ENCODE results near the gene ASIP. TPM values are rescaled to one million over a fixed set of nuclear protein-coding genes. Genes with fewer than 3 reads are reported as not detected.
"Not testable (repeated sequence)": the region's sequence is repeated elsewhere in the genome, so short reads cannot be mapped to it uniquely, and the experiment has no call there.

Gene ASIP
- total RNA-seq, 1 donor from 2014 or later: not detected

GRCh38 chr20:34233687-34234086 is 7.5 kb upstream of the ASIP start:
- DNase-seq (ENCODE audit: low read depth, low spot score): no peak
- no peak for TF ChIP-seq CTCF (conservative IDR thresholded peaks at IDR 0.05)
- Mint-ChIP-seq H3K27ac (ENCODE audit: unreplicated experiment) (no peak overlapping the region), H3K4me3 (no peak overlapping the region), H3K9me3 (peaks cover 23% of the 10 kb centered on the region), H3K4me1 (no peaks in the 10 kb centered on the region), H3K36me3 (ENCODE audit: low read depth) (peaks cover 9% of the 10 kb centered on the region), H3K27me3 (ENCODE audit: low read depth) (peaks cover 2% of the 10 kb centered on the region)

DNA sequence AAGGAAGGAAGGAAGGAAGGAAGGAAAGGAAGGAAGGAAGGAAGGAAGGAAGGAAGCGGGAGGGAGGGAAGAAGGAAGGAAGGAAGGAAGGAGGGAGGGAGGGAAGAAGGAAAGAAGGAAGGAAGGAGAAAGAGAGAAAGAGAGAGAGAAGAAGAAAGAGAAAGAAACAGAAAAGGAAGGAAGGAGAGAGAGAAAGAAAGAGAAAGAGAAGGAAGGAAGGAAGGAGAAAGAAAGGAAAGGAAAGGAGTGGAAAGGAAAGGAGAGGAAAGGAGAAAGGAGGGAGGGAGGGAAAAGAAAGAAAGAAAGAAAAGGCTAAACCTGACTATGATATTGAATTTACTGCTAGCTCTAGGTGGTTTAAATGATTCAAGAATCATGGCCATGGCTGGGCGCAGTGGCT is 5.3 kb upstream of the ASIP start:
- DNase-seq (ENCODE audit: low read depth, low spot score): no peak
- Mint-ChIP-seq H3K36me3 (ENCODE audit: low read depth) (peaks cover 15% of the 10 kb centered on the region), H3K27ac (ENCODE audit: unreplicated experiment) (no peak overlapping the region), H3K9me3 (peaks cover 26% of the 10 kb centered on the region), H3K27me3 (ENCODE audit: low read depth) (peaks cover 7% of the 10 kb centered on the region), H3K4me1 (no peaks in the 10 kb centered on the region), H3K4me3 (no peak overlapping the region)
- no peak for TF ChIP-seq CTCF (conservative IDR thresholded peaks at IDR 0.05)

DNA sequence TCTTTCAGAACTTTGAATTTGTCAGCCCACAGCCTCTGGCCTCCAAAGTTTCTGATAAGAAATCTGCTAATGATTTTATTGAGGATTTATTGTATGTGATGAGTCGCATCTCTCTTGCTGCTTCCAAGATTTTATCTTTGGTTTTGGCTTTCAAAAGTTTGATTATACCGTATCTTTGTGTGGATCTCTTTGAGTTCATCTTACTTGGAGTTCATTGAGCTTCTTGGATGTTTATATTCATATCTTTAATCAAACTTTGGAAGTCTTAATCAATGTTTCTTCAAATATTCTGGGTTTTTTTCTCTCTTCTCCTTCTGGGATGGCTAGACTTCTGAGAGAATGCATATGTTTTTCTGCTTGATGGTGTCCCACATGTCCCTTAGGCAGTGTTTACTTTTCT is 3.3 kb upstream of the ASIP start:
- peaks cover 7% of the 10 kb centered on the region for H3K27me3 Mint-ChIP-seq (ENCODE audit: low read depth)
- H3K4me3 Mint-ChIP-seq: no peak overlapping the region
- H3K36me3 Mint-ChIP-seq (ENCODE audit: low read depth): peaks cover 15% of the 10 kb centered on the region
- no peak for DNase-seq (ENCODE audit: low read depth, low spot score)
- no peak for TF ChIP-seq CTCF (conservative IDR thresholded peaks at IDR 0.05)
- H3K9me3 Mint-ChIP-seq: peaks cover 18% of the 10 kb centered on the region
- H3K4me1 Mint-ChIP-seq: peaks cover 9% of the 10 kb centered on the region
- no peak overlapping the region for H3K27ac Mint-ChIP-seq (ENCODE audit: unreplicated experiment)

GRCh38 chr20:34240121-34240520 is 1.1 kb upstream of the ASIP start:
- no peak for DNase-seq (ENCODE audit: low read depth, low spot score)

DNA sequence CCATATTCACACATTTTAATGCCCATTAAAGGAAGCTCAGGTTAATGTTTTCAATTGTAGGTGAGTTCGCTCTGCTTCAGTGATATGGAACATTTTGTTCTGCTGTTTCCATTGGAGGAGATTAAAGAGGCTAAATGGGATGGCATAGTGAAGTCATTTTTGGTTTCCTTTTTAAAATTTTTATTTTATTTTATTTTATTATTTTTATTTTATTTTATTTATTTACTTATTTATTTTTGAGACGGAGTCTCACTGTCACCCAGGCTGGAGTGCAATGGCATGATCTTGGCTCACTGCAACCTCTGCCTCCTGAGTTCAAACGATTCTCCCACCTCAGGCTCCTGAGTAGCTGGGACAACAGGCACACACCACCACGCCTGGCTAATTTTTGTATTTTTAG is 792 bp downstream of the ASIP start:
- Mint-ChIP-seq H3K4me1 (peaks cover 16% of the 10 kb centered on the region), H3K36me3 (ENCODE audit: low read depth) (peaks cover 15% of the 10 kb centered on the region), H3K9me3 (peaks cover 13% of the 10 kb centered on the region)
- H3K27ac Mint-ChIP-seq (ENCODE audit: unreplicated experiment); H3K4me3 Mint-ChIP-seq; H3K27me3 Mint-ChIP-seq (ENCODE audit: low read depth); DNase-seq (ENCODE audit: low read depth, low spot score): not testable (repeated sequence)

More at GRCh38 chr20:34240121-34240520, 1.1 kb upstream of the ASIP start:
- H3K4me3 Mint-ChIP-seq: no peak overlapping the region
- H3K9me3 Mint-ChIP-seq: peaks cover 16% of the 10 kb centered on the region
- H3K4me1 Mint-ChIP-seq: peaks cover 16% of the 10 kb centered on the region
- peaks cover 7% of the 10 kb centered on the region for H3K27me3 Mint-ChIP-seq (ENCODE audit: low read depth)
- TF ChIP-seq CTCF (conservative IDR thresholded peaks at IDR 0.05): no peak
- H3K36me3 Mint-ChIP-seq (ENCODE audit: low read depth): peaks cover 15% of the 10 kb centered on the region
- no peak overlapping the region for H3K27ac Mint-ChIP-seq (ENCODE audit: unreplicated experiment)

DNA sequence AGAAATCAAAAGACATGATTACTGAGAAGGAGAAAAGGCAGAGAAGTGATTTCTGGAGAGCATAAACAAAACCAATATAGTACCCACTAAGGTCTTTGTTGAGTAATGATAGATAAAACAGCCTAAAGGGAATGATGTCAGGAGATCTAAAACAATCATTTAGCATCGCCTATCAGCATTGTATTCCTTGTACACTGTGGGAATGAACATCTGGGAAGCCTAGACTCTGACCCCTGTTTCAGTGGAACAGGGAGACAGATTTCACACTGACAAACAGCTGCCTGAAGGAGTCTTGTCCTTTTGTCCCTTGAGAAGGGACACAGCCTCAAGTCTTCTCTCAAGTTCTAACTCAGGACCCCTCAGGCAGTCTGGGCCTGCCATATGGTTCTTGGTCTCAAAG is 1.7 kb downstream of the ASIP start:
- H3K9me3 Mint-ChIP-seq: peaks cover 10% of the 10 kb centered on the region
- H3K27ac Mint-ChIP-seq (ENCODE audit: unreplicated experiment): no peak overlapping the region
- H3K27me3 Mint-ChIP-seq (ENCODE audit: low read depth): peaks cover 5% of the 10 kb centered on the region
- DNase-seq (ENCODE audit: low read depth, low spot score): no peak
- H3K4me1 Mint-ChIP-seq: peaks cover 16% of the 10 kb centered on the region
- no peak overlapping the region for H3K4me3 Mint-ChIP-seq
- TF ChIP-seq CTCF (conservative IDR thresholded peaks at IDR 0.05): no peak
- peaks cover 9% of the 10 kb centered on the region for H3K36me3 Mint-ChIP-seq (ENCODE audit: low read depth)
